Nephron progenitor cell (in vitro differentiated cells): ENCODE data around the gene LNX1.

Source experiments
- DNase-seq: peaks from one replicate; pipeline ENCODE4 v3.0.0; 2021
- H3K27ac Mint-ChIP-seq: 2 replicates; pipeline ENCODE4 v1.8.0; 2021; ENCODE audit warnings: mild to moderate bottlenecking, moderate library complexity, mixed read lengths
- H3K27me3 Mint-ChIP-seq: 2 replicates; pipeline ENCODE4 v1.8.0; 2021; ENCODE audit warnings: mild to moderate bottlenecking, low read depth, mixed read lengths; ENCODE audit not compliant: poor library complexity
- H3K36me3 Mint-ChIP-seq: 2 replicates; pipeline ENCODE4 v1.8.0; 2021; ENCODE audit warnings: low read depth, mixed read lengths
- H3K4me1 Mint-ChIP-seq: 2 replicates; pipeline ENCODE4 v1.8.0; 2021; ENCODE audit warnings: mixed read lengths
- H3K4me3 Mint-ChIP-seq: 2 replicates; pipeline ENCODE4 v1.8.0; 2021; ENCODE audit warnings: mild to moderate bottlenecking, moderate library complexity, mixed read lengths
- H3K9me3 Mint-ChIP-seq: 2 replicates; pipeline ENCODE4 v1.8.0; 2021; ENCODE audit warnings: mild to moderate bottlenecking, moderate library complexity, mixed read lengths
- CTCF ChIP-seq: fragments of 200-600 bp; sonication (generic); IDR thresholded peaks from 2 replicates; pipeline ENCODE4 v1.5.0; 2021; ENCODE audit warnings: antibody characterized with exemption

The LNX1 gene

GRCh38 chr4:53483250-53483649 lies 108.0 kb downstream of the LNX1 start:
- peaks cover under 1% of the 10 kb centered on the region for H3K4me1 Mint-ChIP-seq
- no peak overlapping the region for H3K4me3 Mint-ChIP-seq
- H3K36me3 Mint-ChIP-seq = peaks cover 5% of the 10 kb centered on the region
- no peak for TF ChIP-seq CTCF
- H3K27me3 Mint-ChIP-seq = peaks cover 7% of the 10 kb centered on the region
- H3K27ac Mint-ChIP-seq = no peak overlapping the region
- H3K9me3 Mint-ChIP-seq = no peaks in the 10 kb centered on the region
- no peak for DNase-seq

GRCh38 chr4:53481586-53481985 lies 109.7 kb downstream of the LNX1 start:
- TF ChIP-seq CTCF = no peak
- H3K27ac Mint-ChIP-seq = no peak overlapping the region
- no peak overlapping the region for H3K4me3 Mint-ChIP-seq
- H3K36me3 Mint-ChIP-seq = peaks cover 5% of the 10 kb centered on the region
- H3K9me3 Mint-ChIP-seq = no peaks in the 10 kb centered on the region
- H3K4me1 Mint-ChIP-seq = peaks cover 17% of the 10 kb centered on the region
- DNase-seq = no peak
- H3K27me3 Mint-ChIP-seq = peaks cover 7% of the 10 kb centered on the region

- no peak for DNase-seq
- Mint-ChIP-seq H3K36me3 (peaks cover 5% of the 10 kb centered on the region), H3K9me3 (no peaks in the 10 kb centered on the region), H3K4me1 (peaks cover 20% of the 10 kb centered on the region), H3K27me3 (peaks cover 3% of the 10 kb centered on the region), H3K4me3 (no peak overlapping the region), H3K27ac (no peak overlapping the region)
- no peak for TF ChIP-seq CTCF
These were observed 110.4 kb downstream of the LNX1 start for GRCh38 chr4:53480909-53481308.

GRCh38 chr4:53479736-53480525 lies 111.4 kb downstream of the LNX1 start:
- Mint-ChIP-seq H3K9me3 (no peaks in the 10 kb centered on the region), H3K4me3 (no peak overlapping the region), H3K36me3 (peaks cover 5% of the 10 kb centered on the region), H3K27me3 (peaks cover 2% of the 10 kb centered on the region), H3K4me1 (peaks cover 20% of the 10 kb centered on the region), H3K27ac (no peak overlapping the region)
- no peak for TF ChIP-seq CTCF
- no peak for DNase-seq

GRCh38 chr4:53478671-53479456 lies 112.4 kb downstream of the LNX1 start:
- Mint-ChIP-seq H3K4me1 (peaks cover 20% of the 10 kb centered on the region), H3K27ac (no peak overlapping the region), H3K36me3 (peaks cover 5% of the 10 kb centered on the region), H3K4me3 (no peak overlapping the region), H3K27me3 (peaks cover 2% of the 10 kb centered on the region), H3K9me3 (no peaks in the 10 kb centered on the region)
- no peak for DNase-seq
- no peak for TF ChIP-seq CTCF
